Cardiac muscle cell (in vitro differentiated cells and primary cell): Measurements from ENCODE around the gene ANKRD13A. TPM values are rescaled to one million over a fixed set of nuclear protein-coding genes. Genes with fewer than 3 reads are reported as not detected.
A peak's percentile ranks its signal among the peaks of the same experiment; 100 is the strongest.
"Not testable (repeated sequence)": the region's sequence is repeated elsewhere in the genome, so short reads cannot be mapped to it uniquely, and the experiment has no call there.

Experiments used
- DNase-seq, 2 donors: peaks; one replicate each; pipeline versions ENCODE4 v3.0.0 to v3.0.0-alpha.2; 2010 to 2017; ENCODE audit warnings: low read depth in 1 of 2, low spot score in 1 of 2
- H3K27ac ChIP-seq: fragments of 200-600 bp; sonication (generic); 2 replicates; pipeline ENCODE4 v1.5.1; 2016
- H3K27me3 ChIP-seq: fragments of 200-600 bp; sonication (generic); 2 replicates; pipeline ENCODE4 v1.6.0; 2016; ENCODE audit warnings: control low read depth
- H3K36me3 ChIP-seq: fragments of 200-600 bp; sonication (generic); 2 replicates; pipeline ENCODE4 v1.5.1; 2016; ENCODE audit warnings: control low read depth
- H3K4me1 ChIP-seq: fragments of 200-600 bp; sonication (generic); 2 replicates; pipeline ENCODE4 v1.8.1; 2017; ENCODE audit warnings: low read depth, mild to moderate bottlenecking, mixed run types
- H3K4me3 ChIP-seq: fragments of 200-600 bp; sonication (generic); 2 replicates; pipeline ENCODE4 v1.5.1; 2016; ENCODE audit warnings: mild to moderate bottlenecking
- H3K9me3 ChIP-seq: fragments of 200-600 bp; sonication (generic); 2 replicates; pipeline ENCODE4 v1.5.1; 2017; ENCODE audit warnings: low read depth, mild to moderate bottlenecking, control low read depth
- CTCF ChIP-seq: IDR thresholded peaks from 2 replicates; pipeline ENCODE4 v1.5.1; 2012; ENCODE audit warnings: low read depth, mild to moderate bottlenecking, low read length
- polyA plus RNA-seq: library from polyadenylated mRNA; unstranded; fragments of >200 nt; fragmentation: Nextera tagmentation; extraction: Ambion mirVana; gene quantifications from 2 replicates; pipeline ENCODE4 v1.2.1, GENCODE V29; 2016
- total RNA-seq: library from RNA; depleted of rRNA; stranded (reverse); fragments of >200 nt; gene quantifications from 2 replicates; pipeline ENCODE4 v1.2.3, GENCODE V29; 2016

ANKRD13A gene
- total and polyA plus RNA-seq, 2 experiments from 2014 or later = 26.9 to 77.2 TPM

GRCh38 chr12:110039085-110039807 lies 40.0 kb downstream of the ANKRD13A start:
- DNase-seq = peak in 1 of 2 donors; percentile 85
- peak overlapping the region; percentile 42 for H3K27ac ChIP-seq

GRCh38 chr12:110042264-110042663 lies 43.0 kb downstream of the ANKRD13A start:
- Histone ChIP-seq H3K27me3 (no peaks in the 10 kb centered on the region), H3K27ac (no peak overlapping the region), H3K9me3 (no peaks in the 10 kb centered on the region), H3K36me3 (peaks cover 9% of the 10 kb centered on the region), H3K4me3 (no peak overlapping the region), H3K4me1 (no peaks in the 10 kb centered on the region)
- no peak for DNase-seq
- TF ChIP-seq CTCF = no peak

More at GRCh38 chr12:110039085-110039807, 40.0 kb downstream of the ANKRD13A start:
- no peak overlapping the region for H3K4me3 ChIP-seq
- H3K4me1 ChIP-seq = peaks cover 4% of the 10 kb centered on the region
- TF ChIP-seq CTCF = no peak
- peaks cover 12% of the 10 kb centered on the region for H3K36me3 ChIP-seq
- H3K27me3 ChIP-seq = no peaks in the 10 kb centered on the region
- H3K9me3 ChIP-seq = no peaks in the 10 kb centered on the region

- no peak overlapping the region for H3K27ac ChIP-seq
- no peaks in the 10 kb centered on the region for H3K27me3 ChIP-seq
- no peaks in the 10 kb centered on the region for H3K4me1 ChIP-seq
- no peaks in the 10 kb centered on the region for H3K36me3 ChIP-seq
- TF ChIP-seq CTCF = no peak
- no peak overlapping the region for H3K4me3 ChIP-seq
- no peaks in the 10 kb centered on the region for H3K9me3 ChIP-seq
- DNase-seq = peak in 1 of 2 donors; percentile 38
Observed at GRCh38 chr12:110046451-110047187, 47.4 kb downstream of the ANKRD13A start.

- no peaks in the 10 kb centered on the region for H3K36me3 ChIP-seq
- peak overlapping the region; percentile 55 for H3K4me3 ChIP-seq
- no peak overlapping the region for H3K27ac ChIP-seq
- TF ChIP-seq CTCF = no peak
- H3K27me3 ChIP-seq = no peaks in the 10 kb centered on the region
- no peaks in the 10 kb centered on the region for H3K4me1 ChIP-seq
- H3K9me3 ChIP-seq = no peaks in the 10 kb centered on the region
- no peak for DNase-seq
Observed at GRCh38 chr12:110047297-110047940, 48.2 kb downstream of the ANKRD13A start.

GRCh38 chr12:110048242-110049027 lies 49.2 kb downstream of the ANKRD13A start, which contains the start of gene C12orf76:
Gene C12orf76 (minus strand): TSS chr12:110048522. CDS start chr12:110048495, 27 bp downstream.
- Histone ChIP-seq H3K4me1 (no peaks in the 10 kb centered on the region), H3K27ac (no peak within 1 kb of the TSS), H3K9me3 (no peaks in the 10 kb centered on the region), H3K4me3 (peak within 1 kb of the TSS; percentile 55), H3K36me3 (no peaks in the 10 kb centered on the region), H3K27me3 (no peaks in the 10 kb centered on the region)
- no peak for TF ChIP-seq CTCF
- peak; percentile 93 to 98 for DNase-seq

GRCh38 chr12:110049034-110049433 lies 49.8 kb downstream of the ANKRD13A start:
- H3K4me1 ChIP-seq = not testable (repeated sequence)

GRCh38 chr12:110049666-110050065 lies 50.4 kb downstream of the ANKRD13A start:
- H3K4me3 ChIP-seq, H3K27ac ChIP-seq, DNase-seq, H3K27me3 ChIP-seq, H3K9me3 ChIP-seq, H3K36me3 ChIP-seq, H3K4me1 ChIP-seq: not testable (repeated sequence)

More at GRCh38 chr12:110049034-110049433, 49.8 kb downstream of the ANKRD13A start:
- not testable (repeated sequence) for H3K27me3 ChIP-seq, H3K36me3 ChIP-seq, DNase-seq, H3K9me3 ChIP-seq, H3K27ac ChIP-seq
- peak overlapping the region; percentile 55 for H3K4me3 ChIP-seq
